ENCODE measurements around the gene SYT12. TPM values are rescaled to one million over a fixed set of nuclear protein-coding genes. Genes with fewer than 3 reads are reported as not detected.

SYT12 gene
- total and polyA plus RNA-seq, 2 donors (not counting 1 experiment from before 2014, with no cell fraction given), result not detected

- Histone ChIP-seq H3K4me3 (ENCODE audit: control extremely low read depth in 1 of 5, extremely low read depth in 1 of 5, insufficient read depth in 1 of 5, low read depth in 2 of 5, low read length in 4 of 5) (no peak overlapping the region), H3K27me3 (replicated peaks in 1 of 4; ENCODE audit: control extremely low read depth in 1 of 4, control insufficient read depth in 3 of 4, insufficient read depth in 4 of 4, low read length in 3 of 4) (peaks cover 0 to 18% (median 0%) of the 10 kb centered on the region in 4 experiments), H3K27ac (ENCODE audit: low read length in 2 of 2) (no peak overlapping the region), H3K9me3 (ENCODE audit: control extremely low read depth in 1 of 3, control insufficient read depth in 2 of 3, insufficient read depth in 1 of 3, low read length in 2 of 3) (peaks cover 0 to 37% (median 8%) of the 10 kb centered on the region in 3 donors), H4K20me1 (ENCODE audit: control insufficient read depth, insufficient read depth, low read length, poor library complexity, severe bottlenecking) (no peaks in the 10 kb centered on the region), H3K36me3 (replicated peaks in 1 of 2; ENCODE audit: control extremely low read depth in 1 of 2, control insufficient read depth in 1 of 2, extremely low read depth in 1 of 2, insufficient read depth in 2 of 2, low read length in 1 of 2) (no peaks in the 10 kb centered on the region), H3K79me2 (ENCODE audit: control insufficient read depth, insufficient read depth, low read length) (no peaks in the 10 kb centered on the region), H3K4me1 (ENCODE audit: control insufficient read depth in 2 of 2, insufficient read depth in 2 of 2, low read length in 2 of 2) (no peaks in the 10 kb centered on the region), H3K4me2 (replicated peaks; ENCODE audit: low read depth, low read length, poor library complexity, severe bottlenecking) (no peak overlapping the region), H2AFZ (ENCODE audit: insufficient read depth, low read depth, low read length, poor library complexity, severe bottlenecking) (no peak overlapping the region), H3K9ac (ENCODE audit: low read length) (no peak overlapping the region)
- WGBS (ENCODE audit: insufficient coverage), result 83% methylated on average over 2 of the region's 6 CpGs
- ATAC-seq (ENCODE audit: low read depth), result no peak
- H3K4me3 Mint-ChIP-seq, result no peak overlapping the region
- no peak overlapping the region for H3K27ac Mint-ChIP-seq
- H3K9me3 Mint-ChIP-seq (ENCODE audit: insufficient read depth), result peaks cover 2% of the 10 kb centered on the region
- no peaks in the 10 kb centered on the region for H3K4me1 Mint-ChIP-seq
- no peak for DNase-seq
- POLR2A ChIA-PET, result no interaction called here
- H3K27me3 Mint-ChIP-seq, result peaks cover 19% of the 10 kb centered on the region
- CTCF ChIA-PET, result interaction anchor here (0.6 to 0.7 kb wide), 2 partner anchors 36 to 79 kb away, joined by 3 to 6 read pairs; no protein-coding TSS in a partner anchor
- TF ChIP-seq CTCF (IDR thresholded peaks at IDR 0.05) (no peak), EZH2 (IDR thresholded peaks at IDR 0.05; ENCODE audit: borderline replicate concordance, insufficient read depth, low read depth, low read length, poor library complexity, severe bottlenecking) (no peak)
- intact Hi-C loops (cut with micrococcal nuclease), result no loop called here
Observed at GRCh38 chr11:66978717-66979116, 44.2 kb upstream of the SYT12 start.

- no peak overlapping the region for H2AFZ ChIP-seq (ENCODE audit: insufficient read depth, low read depth, low read length, poor library complexity, severe bottlenecking)
- Mint-ChIP-seq H3K27me3 (peaks cover 21% of the 10 kb centered on the region), H3K4me3 (no peak overlapping the region), H3K27ac (no peak overlapping the region), H3K9me3 (ENCODE audit: insufficient read depth) (peaks cover 2% of the 10 kb centered on the region), H3K4me1 (no peaks in the 10 kb centered on the region)
- no peak overlapping the region for H3K4me2 ChIP-seq (replicated peaks; ENCODE audit: low read depth, low read length, poor library complexity, severe bottlenecking)
- no peak for TF ChIP-seq EZH2 (IDR thresholded peaks at IDR 0.05; ENCODE audit: borderline replicate concordance, insufficient read depth, low read depth, low read length, poor library complexity, severe bottlenecking)
- peaks cover 0 to 18% (median 0%) of the 10 kb centered on the region in 4 experiments for H3K27me3 ChIP-seq (replicated peaks in 1 of 4; ENCODE audit: control extremely low read depth in 1 of 4, control insufficient read depth in 3 of 4, insufficient read depth in 4 of 4, low read length in 3 of 4)
- H4K20me1 ChIP-seq (ENCODE audit: control insufficient read depth, insufficient read depth, low read length, poor library complexity, severe bottlenecking), result no peaks in the 10 kb centered on the region
- ChIA-PET CTCF (interaction anchor here (0.6 to 0.7 kb wide), 2 partner anchors 36 to 78 kb away, joined by 3 to 6 read pairs; no protein-coding TSS in a partner anchor), POLR2A (no interaction called here)
- 100% methylated on average over 2 of the region's 2 CpGs for WGBS (ENCODE audit: insufficient coverage)
- no peaks in the 10 kb centered on the region for H3K79me2 ChIP-seq (ENCODE audit: control insufficient read depth, insufficient read depth, low read length)
- H3K36me3 ChIP-seq (replicated peaks in 1 of 2; ENCODE audit: control extremely low read depth in 1 of 2, control insufficient read depth in 1 of 2, extremely low read depth in 1 of 2, insufficient read depth in 2 of 2, low read length in 1 of 2), result no peaks in the 10 kb centered on the region
- ATAC-seq (ENCODE audit: low read depth) (no peak), DNase-seq (no peak)
- intact Hi-C loops (cut with micrococcal nuclease), result no loop called here
- H3K27ac ChIP-seq (ENCODE audit: low read length in 2 of 2), result no peak overlapping the region
- peaks cover 0 to 37% (median 8%) of the 10 kb centered on the region in 3 donors for H3K9me3 ChIP-seq (ENCODE audit: control extremely low read depth in 1 of 3, control insufficient read depth in 2 of 3, insufficient read depth in 1 of 3, low read length in 2 of 3)
- no peaks in the 10 kb centered on the region for H3K4me1 ChIP-seq (ENCODE audit: control insufficient read depth in 2 of 2, insufficient read depth in 2 of 2, low read length in 2 of 2)
- no peak overlapping the region for H3K4me3 ChIP-seq (ENCODE audit: control extremely low read depth in 1 of 5, extremely low read depth in 1 of 5, insufficient read depth in 1 of 5, low read depth in 2 of 5, low read length in 4 of 5)
- no peak overlapping the region for H3K9ac ChIP-seq (ENCODE audit: low read length)
Observed at GRCh38 chr11:66979336-66979980, 43.5 kb upstream of the SYT12 start.

Measured in B cell (primary cell).